Sigmoid colon (tissue), 4 donors: ENCODE results near the gene C2orf49.

Experiments
- EP300 ChIP-seq, 4 donors: sonication (generic); formaldehyde crosslinking; IDR thresholded peaks; one replicate each; pipeline ENCODE4 v1.6.1; 2017; ENCODE audit warnings: antibody characterized with exemption in 4 of 4
- POLR2A ChIP-seq, 2 donors: fragments of 450-650 bp; IDR thresholded peaks; one replicate each; pipeline ENCODE4 v1.6.1; 2016; ENCODE audit warnings: antibody characterized with exemption in 2 of 2, mild to moderate bottlenecking in 2 of 2, moderate library complexity in 2 of 2

GRCh38 chr2:105377871-105378270, 40.5 kb downstream of the C2orf49 start:
- TF ChIP-seq POLR2A (IDR thresholded peaks at IDR 0.05) (no peak), EP300 (IDR thresholded peaks at IDR 0.05) (no peak)
